ENCODE results near the gene CHAF1B. TPM values are rescaled to one million over a fixed set of nuclear protein-coding genes. Genes with fewer than 3 reads are reported as not detected.
A peak's percentile ranks its signal among the peaks of the same experiment; 100 is the strongest.

The CHAF1B gene
- total RNA-seq, 1 experiment from 2014 or later, result 20.7 TPM

DNA sequence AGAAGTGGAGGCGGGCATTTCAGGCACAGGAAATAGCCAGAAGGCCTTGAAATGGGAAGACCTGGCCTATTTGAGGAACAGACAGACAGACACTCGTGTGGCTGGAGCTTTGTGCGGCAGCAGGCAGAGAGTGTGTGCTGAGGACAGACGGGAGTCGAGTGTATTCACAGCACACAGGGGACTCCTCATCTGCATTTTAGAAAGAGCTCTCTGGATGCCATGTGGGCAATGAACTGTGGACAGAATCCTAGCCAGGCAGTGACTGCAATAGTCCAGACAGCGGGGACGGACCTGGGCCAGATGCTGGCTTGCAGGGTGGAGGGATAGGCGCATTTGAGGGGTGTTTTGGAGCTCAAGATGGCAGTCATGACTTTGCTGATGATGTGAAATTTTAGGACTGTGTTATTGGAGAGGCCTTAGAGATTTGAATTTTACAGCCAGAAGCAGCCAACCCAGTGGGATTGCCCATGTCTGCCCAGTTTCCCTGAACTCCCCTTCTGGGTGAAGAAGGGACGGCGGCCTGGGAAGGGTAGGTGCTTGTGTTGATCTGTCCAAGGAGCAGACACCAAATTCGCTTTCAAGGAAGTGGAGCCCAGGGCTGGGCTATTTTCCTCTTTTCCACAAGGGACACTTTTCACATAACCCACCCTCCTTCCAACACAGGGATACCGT lies 43.7 kb downstream of the CHAF1B start (continued):
- TF ChIP-seq ZNF121 (CRISPR knock-in tag; IDR thresholded peaks at IDR 0.05) (no peak), MYBL2 (CRISPR knock-in tag; IDR thresholded peaks at IDR 0.05) (no peak)
- TF ChIP-seq, protein P1, sequence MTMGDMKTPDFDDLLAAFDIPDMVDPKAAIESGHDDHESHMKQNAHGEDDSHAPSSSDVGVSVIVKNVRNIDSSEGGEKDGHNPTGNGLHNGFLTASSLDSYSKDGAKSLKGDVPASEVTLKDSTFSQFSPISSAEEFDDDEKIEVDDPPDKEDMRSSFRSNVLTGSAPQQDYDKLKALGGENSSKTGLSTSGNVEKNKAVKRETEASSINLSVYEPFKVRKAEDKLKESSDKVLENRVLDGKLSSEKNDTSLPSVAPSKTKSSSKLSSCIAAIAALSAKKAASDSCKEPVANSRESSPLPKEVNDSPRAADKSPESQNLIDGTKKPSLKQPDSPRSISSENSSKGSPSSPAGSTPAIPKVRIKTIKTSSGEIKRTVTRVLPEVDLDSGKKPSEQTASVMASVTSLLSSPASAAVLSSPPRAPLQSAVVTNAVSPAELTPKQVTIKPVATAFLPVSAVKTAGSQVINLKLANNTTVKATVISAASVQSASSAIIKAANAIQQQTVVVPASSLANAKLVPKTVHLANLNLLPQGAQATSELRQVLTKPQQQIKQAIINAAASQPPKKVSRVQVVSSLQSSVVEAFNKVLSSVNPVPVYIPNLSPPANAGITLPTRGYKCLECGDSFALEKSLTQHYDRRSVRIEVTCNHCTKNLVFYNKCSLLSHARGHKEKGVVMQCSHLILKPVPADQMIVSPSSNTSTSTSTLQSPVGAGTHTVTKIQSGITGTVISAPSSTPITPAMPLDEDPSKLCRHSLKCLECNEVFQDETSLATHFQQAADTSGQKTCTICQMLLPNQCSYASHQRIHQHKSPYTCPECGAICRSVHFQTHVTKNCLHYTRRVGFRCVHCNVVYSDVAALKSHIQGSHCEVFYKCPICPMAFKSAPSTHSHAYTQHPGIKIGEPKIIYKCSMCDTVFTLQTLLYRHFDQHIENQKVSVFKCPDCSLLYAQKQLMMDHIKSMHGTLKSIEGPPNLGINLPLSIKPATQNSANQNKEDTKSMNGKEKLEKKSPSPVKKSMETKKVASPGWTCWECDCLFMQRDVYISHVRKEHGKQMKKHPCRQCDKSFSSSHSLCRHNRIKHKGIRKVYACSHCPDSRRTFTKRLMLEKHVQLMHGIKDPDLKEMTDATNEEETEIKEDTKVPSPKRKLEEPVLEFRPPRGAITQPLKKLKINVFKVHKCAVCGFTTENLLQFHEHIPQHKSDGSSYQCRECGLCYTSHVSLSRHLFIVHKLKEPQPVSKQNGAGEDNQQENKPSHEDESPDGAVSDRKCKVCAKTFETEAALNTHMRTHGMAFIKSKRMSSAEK (CRISPR knock-in tag; IDR thresholded peaks at IDR 0.05; ENCODE audit: borderline replicate concordance), result no peak
- TF ChIP-seq, protein P2, sequence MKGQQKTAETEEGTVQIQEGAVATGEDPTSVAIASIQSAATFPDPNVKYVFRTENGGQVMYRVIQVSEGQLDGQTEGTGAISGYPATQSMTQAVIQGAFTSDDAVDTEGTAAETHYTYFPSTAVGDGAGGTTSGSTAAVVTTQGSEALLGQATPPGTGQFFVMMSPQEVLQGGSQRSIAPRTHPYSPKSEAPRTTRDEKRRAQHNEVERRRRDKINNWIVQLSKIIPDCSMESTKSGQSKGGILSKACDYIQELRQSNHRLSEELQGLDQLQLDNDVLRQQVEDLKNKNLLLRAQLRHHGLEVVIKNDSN (CRISPR knock-in tag; IDR thresholded peaks at IDR 0.05), result no peak
- TF ChIP-seq, protein P3, sequence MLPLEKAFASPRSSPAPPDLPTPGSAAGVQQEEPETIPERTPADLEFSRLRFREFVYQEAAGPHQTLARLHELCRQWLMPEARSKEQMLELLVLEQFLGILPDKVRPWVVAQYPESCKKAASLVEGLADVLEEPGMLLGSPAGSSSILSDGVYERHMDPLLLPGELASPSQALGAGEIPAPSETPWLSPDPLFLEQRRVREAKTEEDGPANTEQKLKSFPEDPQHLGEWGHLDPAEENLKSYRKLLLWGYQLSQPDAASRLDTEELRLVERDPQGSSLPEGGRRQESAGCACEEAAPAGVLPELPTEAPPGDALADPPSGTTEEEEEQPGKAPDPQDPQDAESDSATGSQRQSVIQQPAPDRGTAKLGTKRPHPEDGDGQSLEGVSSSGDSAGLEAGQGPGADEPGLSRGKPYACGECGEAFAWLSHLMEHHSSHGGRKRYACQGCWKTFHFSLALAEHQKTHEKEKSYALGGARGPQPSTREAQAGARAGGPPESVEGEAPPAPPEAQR (CRISPR knock-in tag; IDR thresholded peaks at IDR 0.05), result no peak

DNA sequence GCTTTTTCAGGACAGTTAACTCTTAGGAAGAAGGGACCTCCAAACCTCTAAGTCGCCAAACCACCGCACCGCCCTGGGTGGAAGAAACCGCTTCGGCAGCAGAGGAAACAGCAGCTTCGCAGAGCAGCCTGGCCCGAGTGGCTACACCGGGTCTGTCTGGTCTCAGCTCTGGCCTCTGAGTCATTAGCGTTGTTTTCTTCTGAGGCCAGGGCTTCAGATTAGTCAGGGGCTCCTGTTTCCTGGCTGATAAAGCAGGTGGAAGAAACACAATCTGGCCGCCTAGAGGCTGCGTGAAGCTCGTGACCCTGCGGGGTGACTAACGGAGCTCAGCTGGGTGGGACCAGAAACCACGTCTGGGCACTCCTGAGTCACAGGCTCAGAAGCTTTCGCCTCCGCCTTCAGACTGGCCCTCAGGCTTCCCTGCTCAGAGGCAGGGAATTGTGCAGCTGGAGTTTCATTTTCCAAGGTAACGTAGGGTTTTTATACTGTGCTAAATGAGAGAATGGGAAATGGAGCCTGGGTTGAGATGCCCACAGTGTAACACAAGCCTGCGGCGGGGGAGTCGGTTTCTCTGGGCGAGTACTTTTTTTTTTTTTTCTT lies 44.9 kb downstream of the CHAF1B start:
- Mint-ChIP-seq H3K9me3 (no peaks in the 10 kb centered on the region), H3K27me3 (ENCODE audit: low read depth) (no peaks in the 10 kb centered on the region), H3K4me1 (peaks cover 14% of the 10 kb centered on the region), H3K27ac (peak overlapping the region; percentile 75), H3K4me3 (no peak overlapping the region), H3K36me3 (no peaks in the 10 kb centered on the region)
- ATAC-seq, result peak; percentile 87
- CTCF ChIA-PET, result interaction anchor here (0.6 to 1.5 kb wide), 7 partner anchors 41 to 1759 kb away, joined by 3 to 5 read pairs (median 3); no protein-coding TSS in a partner anchor
- POLR2A ChIA-PET, result no interaction called here
- peak; percentile 47 for DNase-seq (ENCODE audit: low spot score)
- TF ChIP-seq, protein P4, sequence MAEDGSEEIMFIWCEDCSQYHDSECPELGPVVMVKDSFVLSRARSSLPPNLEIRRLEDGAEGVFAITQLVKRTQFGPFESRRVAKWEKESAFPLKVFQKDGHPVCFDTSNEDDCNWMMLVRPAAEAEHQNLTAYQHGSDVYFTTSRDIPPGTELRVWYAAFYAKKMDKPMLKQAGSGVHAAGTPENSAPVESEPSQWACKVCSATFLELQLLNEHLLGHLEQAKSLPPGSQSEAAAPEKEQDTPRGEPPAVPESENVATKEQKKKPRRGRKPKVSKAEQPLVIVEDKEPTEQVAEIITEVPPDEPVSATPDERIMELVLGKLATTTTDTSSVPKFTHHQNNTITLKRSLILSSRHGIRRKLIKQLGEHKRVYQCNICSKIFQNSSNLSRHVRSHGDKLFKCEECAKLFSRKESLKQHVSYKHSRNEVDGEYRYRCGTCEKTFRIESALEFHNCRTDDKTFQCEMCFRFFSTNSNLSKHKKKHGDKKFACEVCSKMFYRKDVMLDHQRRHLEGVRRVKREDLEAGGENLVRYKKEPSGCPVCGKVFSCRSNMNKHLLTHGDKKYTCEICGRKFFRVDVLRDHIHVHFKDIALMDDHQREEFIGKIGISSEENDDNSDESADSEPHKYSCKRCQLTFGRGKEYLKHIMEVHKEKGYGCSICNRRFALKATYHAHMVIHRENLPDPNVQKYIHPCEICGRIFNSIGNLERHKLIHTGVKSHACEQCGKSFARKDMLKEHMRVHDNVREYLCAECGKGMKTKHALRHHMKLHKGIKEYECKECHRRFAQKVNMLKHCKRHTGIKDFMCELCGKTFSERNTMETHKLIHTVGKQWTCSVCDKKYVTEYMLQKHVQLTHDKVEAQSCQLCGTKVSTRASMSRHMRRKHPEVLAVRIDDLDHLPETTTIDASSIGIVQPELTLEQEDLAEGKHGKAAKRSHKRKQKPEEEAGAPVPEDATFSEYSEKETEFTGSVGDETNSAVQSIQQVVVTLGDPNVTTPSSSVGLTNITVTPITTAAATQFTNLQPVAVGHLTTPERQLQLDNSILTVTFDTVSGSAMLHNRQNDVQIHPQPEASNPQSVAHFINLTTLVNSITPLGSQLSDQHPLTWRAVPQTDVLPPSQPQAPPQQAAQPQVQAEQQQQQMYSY (CRISPR knock-in tag; IDR thresholded peaks at IDR 0.05), result no peak
- no peak for TF ChIP-seq ELF4 (CRISPR knock-in tag; IDR thresholded peaks at IDR 0.05; ENCODE audit: low read depth)
- no peak for TF ChIP-seq FOXK1 (CRISPR knock-in tag; IDR thresholded peaks at IDR 0.05)
- no peak for TF ChIP-seq PRRX2 (CRISPR knock-in tag; IDR thresholded peaks at IDR 0.05)

DNA sequence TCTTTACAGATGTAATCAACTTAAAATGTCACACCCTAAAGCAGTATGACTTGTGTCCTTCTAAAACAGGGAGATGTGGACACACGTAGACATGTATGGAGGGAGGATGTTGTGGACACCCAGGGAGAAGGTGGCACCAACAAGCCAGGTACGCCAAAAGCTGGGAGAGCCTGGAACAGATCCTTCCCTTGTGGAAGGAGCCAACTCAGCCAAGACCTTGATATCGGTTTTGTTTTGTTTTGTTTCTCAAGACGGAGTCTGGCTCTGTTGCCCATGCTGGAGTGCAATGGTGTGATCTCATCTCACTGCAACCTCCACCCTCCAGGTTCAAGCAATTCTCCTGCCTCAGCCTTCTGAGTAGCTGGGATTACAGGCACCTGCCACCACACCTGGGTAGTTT lies 45.6 kb downstream of the CHAF1B start:
- no peak overlapping the region for H3K4me3 Mint-ChIP-seq
- ATAC-seq (no peak), DNase-seq (ENCODE audit: low spot score) (no peak)
- H3K27me3 Mint-ChIP-seq (ENCODE audit: low read depth), result no peaks in the 10 kb centered on the region
- ChIA-PET POLR2A (no interaction called here), CTCF (interaction anchor here (1.1 to 1.5 kb wide), 3 partner anchors 42 to 487 kb away, joined by 3 to 5 read pairs (median 4); no protein-coding TSS in a partner anchor)
- H3K4me1 Mint-ChIP-seq, result peaks cover 14% of the 10 kb centered on the region
- H3K9me3 Mint-ChIP-seq, result no peaks in the 10 kb centered on the region
- H3K36me3 Mint-ChIP-seq, result no peaks in the 10 kb centered on the region
- H3K27ac Mint-ChIP-seq, result no peak overlapping the region
- TF ChIP-seq, protein P5, sequence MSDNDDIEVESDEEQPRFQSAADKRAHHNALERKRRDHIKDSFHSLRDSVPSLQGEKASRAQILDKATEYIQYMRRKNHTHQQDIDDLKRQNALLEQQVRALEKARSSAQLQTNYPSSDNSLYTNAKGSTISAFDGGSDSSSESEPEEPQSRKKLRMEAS (CRISPR knock-in tag; IDR thresholded peaks at IDR 0.05), result no peak
- no peak for TF ChIP-seq JAZF1 (CRISPR knock-in tag; IDR thresholded peaks at IDR 0.05)
- TF ChIP-seq OVOL2 (CRISPR knock-in tag; IDR thresholded peaks at IDR 0.05; ENCODE audit: borderline replicate concordance), result no peak
- TF ChIP-seq FOXJ3 (CRISPR knock-in tag; IDR thresholded peaks at IDR 0.05; ENCODE audit: borderline replicate concordance), result no peak
- no peak for TF ChIP-seq NFYB (CRISPR knock-in tag; conservative IDR thresholded peaks at IDR 0.05; ENCODE audit: low read depth)
- TF ChIP-seq, protein P6, sequence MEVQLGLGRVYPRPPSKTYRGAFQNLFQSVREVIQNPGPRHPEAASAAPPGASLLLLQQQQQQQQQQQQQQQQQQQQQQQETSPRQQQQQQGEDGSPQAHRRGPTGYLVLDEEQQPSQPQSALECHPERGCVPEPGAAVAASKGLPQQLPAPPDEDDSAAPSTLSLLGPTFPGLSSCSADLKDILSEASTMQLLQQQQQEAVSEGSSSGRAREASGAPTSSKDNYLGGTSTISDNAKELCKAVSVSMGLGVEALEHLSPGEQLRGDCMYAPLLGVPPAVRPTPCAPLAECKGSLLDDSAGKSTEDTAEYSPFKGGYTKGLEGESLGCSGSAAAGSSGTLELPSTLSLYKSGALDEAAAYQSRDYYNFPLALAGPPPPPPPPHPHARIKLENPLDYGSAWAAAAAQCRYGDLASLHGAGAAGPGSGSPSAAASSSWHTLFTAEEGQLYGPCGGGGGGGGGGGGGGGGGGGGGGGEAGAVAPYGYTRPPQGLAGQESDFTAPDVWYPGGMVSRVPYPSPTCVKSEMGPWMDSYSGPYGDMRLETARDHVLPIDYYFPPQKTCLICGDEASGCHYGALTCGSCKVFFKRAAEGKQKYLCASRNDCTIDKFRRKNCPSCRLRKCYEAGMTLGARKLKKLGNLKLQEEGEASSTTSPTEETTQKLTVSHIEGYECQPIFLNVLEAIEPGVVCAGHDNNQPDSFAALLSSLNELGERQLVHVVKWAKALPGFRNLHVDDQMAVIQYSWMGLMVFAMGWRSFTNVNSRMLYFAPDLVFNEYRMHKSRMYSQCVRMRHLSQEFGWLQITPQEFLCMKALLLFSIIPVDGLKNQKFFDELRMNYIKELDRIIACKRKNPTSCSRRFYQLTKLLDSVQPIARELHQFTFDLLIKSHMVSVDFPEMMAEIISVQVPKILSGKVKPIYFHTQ (CRISPR knock-in tag; IDR thresholded peaks at IDR 0.05), result no peak
- TF ChIP-seq ZNF317 (CRISPR knock-in tag; IDR thresholded peaks at IDR 0.05; ENCODE audit: borderline replicate concordance, low read depth), result no peak
- no peak for TF ChIP-seq KAT7 (CRISPR knock-in tag; IDR thresholded peaks at IDR 0.05; ENCODE audit: borderline replicate concordance)

Measured in WTC11 (cell line).